T-cell (primary cell): Measurements from ENCODE around the gene MTR. TPM values are rescaled to one million over a fixed set of nuclear protein-coding genes. Genes with fewer than 3 reads are reported as not detected.

Source experiments
- ATAC-seq, 4 experiments: fragments of 200-7000 bp in 3 of 4; fragments of 150-1000 bp in 1 of 4; cut with Tn5 transposase; replicated peaks in 1 of 4; 1 replicate in 3 of 4; 2 replicates in 1 of 4; pipeline ENCODE4 v1.10.0; 2021; ENCODE audit warnings: moderate library complexity in 3 of 4, mild to moderate bottlenecking in 2 of 4, moderate number of reproducible peaks in 1 of 4
- CTCF ChIA-PET, 2 donors: fragments of 300-600 bp; sonication (Branson Sonifier 250); formaldehyde crosslinking; loops; one replicate each; lab custom pipeline; 2022; ENCODE audit warnings: antibody characterized with exemption in 2 of 2; lab: Charles Lee
- POLR2A ChIA-PET, 2 donors: fragments of 300-600 bp; sonication (Branson Sonifier 250); formaldehyde crosslinking; loops; one replicate each; lab custom pipeline; 2022; ENCODE audit warnings: antibody characterized with exemption in 2 of 2; lab: Charles Lee
- DNase-seq, 35 experiments: peaks; one replicate each; pipeline versions ENCODE4 v3.0.0 to v3.0.0-alpha.2; 2013 to 2023
- H3K27ac ChIP-seq: one replicate; pipeline ENCODE4 v1.5.1; 2013; ENCODE audit warnings: low read length
- H3K27me3 ChIP-seq, 2 experiments: replicated peaks in 1 of 2; 1 replicate in 1 of 2; 2 replicates in 1 of 2; pipeline versions ENCODE4 v1.6.1 to v1.7.0; 2013; ENCODE audit warnings: low read length in 1 of 2, mixed read lengths in 1 of 2; ENCODE audit not compliant: control insufficient read depth in 2 of 2, insufficient read depth in 2 of 2; ENCODE audit errors: extremely low read depth in 1 of 2
- H3K36me3 ChIP-seq, 2 donors: 1 replicate in 1 of 2; 2 replicates in 1 of 2; pipeline versions ENCODE4 v1.6.1 to v1.7.0; 2013; ENCODE audit warnings: low read length in 1 of 2; ENCODE audit not compliant: control insufficient read depth in 2 of 2, insufficient read depth in 1 of 2; ENCODE audit errors: extremely low read depth in 1 of 2
- H3K4me1 ChIP-seq, 2 experiments: 1 replicate in 1 of 2; 2 replicates in 1 of 2; pipeline versions ENCODE4 v1.6.1 to v1.7.0; 2013; ENCODE audit warnings: low read length in 2 of 2, mixed read lengths in 1 of 2; ENCODE audit not compliant: insufficient read depth in 2 of 2, control insufficient read depth in 1 of 2; ENCODE audit errors: extremely low read depth in 1 of 2
- H3K4me3 ChIP-seq, 2 donors: 1 replicate in 1 of 2; 2 replicates in 1 of 2; pipeline versions ENCODE4 v1.5.1 to v1.7.0; 2013; ENCODE audit warnings: mild to moderate bottlenecking in 2 of 2, low read length in 1 of 2, moderate library complexity in 1 of 2; ENCODE audit not compliant: control insufficient read depth in 1 of 2; ENCODE audit errors: extremely low read depth in 1 of 2
- H3K9me3 ChIP-seq: 2 replicates; pipeline ENCODE4 v1.7.0; 2013
- H3K27ac Mint-ChIP-seq, 2 donors: one replicate each; pipeline ENCODE4 v1.8.0; 2020 to 2021; ENCODE audit warnings: mild to moderate bottlenecking in 2 of 2, mixed read lengths in 2 of 2
- H3K27me3 Mint-ChIP-seq, 2 donors: one replicate each; pipeline ENCODE4 v1.8.0; 2021 to 2022; ENCODE audit warnings: mixed read lengths in 2 of 2
- H3K36me3 Mint-ChIP-seq: one replicate; pipeline ENCODE4 v1.8.0; 2021; ENCODE audit warnings: mixed read lengths
- H3K4me1 Mint-ChIP-seq, 3 donors: one replicate each; pipeline ENCODE4 v1.8.0; 2020 to 2022; ENCODE audit warnings: mixed read lengths in 3 of 3, mild to moderate bottlenecking in 1 of 3
- H3K4me3 Mint-ChIP-seq, 3 donors: one replicate each; pipeline ENCODE4 v1.8.0; 2020 to 2022; ENCODE audit warnings: mild to moderate bottlenecking in 3 of 3, mixed read lengths in 3 of 3, moderate library complexity in 3 of 3
- H3K9me3 Mint-ChIP-seq, 3 donors: one replicate each; pipeline ENCODE4 v1.8.0; 2020 to 2022; ENCODE audit warnings: mixed read lengths in 3 of 3
- WGBS: methylation state at CpG from one replicate; pipeline ENCODE4 v1.1.5; 2013; ENCODE audit warnings: missing lambda C conversion rate; ENCODE audit not compliant: insufficient coverage; 5-methylcytosine and 5-hydroxymethylcytosine counted together
- total RNA-seq, 35 experiments: library from RNA in 6 of 35; stranded (reverse) in 6 of 35; fragments of 120-200 nt in 1 of 35; gene quantifications; one replicate each; pipeline versions ENCODE4 v1.2.1 to v1.2.4 and lab custom pipeline; 2013 to 2026

MTR gene
- total RNA-seq, 5 donors from 2014 or later (not counting 1 experiment from before 2014, with no cell fraction given): 49.8 to 61.5 (median 56.1) TPM

DNA sequence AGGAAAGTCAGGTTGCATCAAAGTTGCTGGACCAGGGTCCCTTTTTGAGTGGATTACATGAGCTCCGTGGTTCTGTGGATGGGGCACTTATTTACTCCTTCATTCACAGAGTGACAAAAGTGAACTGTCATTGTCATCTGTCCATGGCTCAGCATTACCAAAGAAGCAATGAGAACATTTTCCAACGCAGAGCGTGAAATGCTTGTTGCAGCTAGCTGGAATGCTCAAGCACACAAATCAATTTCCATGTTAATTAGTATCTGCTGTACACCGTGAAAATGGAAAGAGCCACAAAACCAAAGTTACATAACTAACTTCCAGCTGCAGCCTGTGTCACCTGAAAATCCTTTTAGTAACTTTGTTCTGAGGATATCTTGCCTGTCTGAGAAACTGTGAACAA, 130.3 kb downstream of the MTR start:
- ATAC-seq: no peak
- peaks cover 0 to 9% (median 2%) of the 10 kb centered on the region in 3 donors for H3K9me3 Mint-ChIP-seq
- H3K4me3 Mint-ChIP-seq: no peak overlapping the region
- no peaks in the 10 kb centered on the region for H3K4me1 Mint-ChIP-seq
- POLR2A ChIA-PET: no interaction called here
- Histone ChIP-seq H3K27ac (no peak overlapping the region), H3K36me3 (no peaks in the 10 kb centered on the region), H3K4me1 (no peaks in the 10 kb centered on the region), H3K9me3 (no peaks in the 10 kb centered on the region), H3K4me3 (no peak overlapping the region), H3K27me3 (peaks cover 0 to 9% of the 10 kb centered on the region in 2 experiments)
- no peak for DNase-seq
- WGBS: 94% methylated on average over 3 of the region's 4 CpGs
- peaks cover 3% of the 10 kb centered on the region for H3K36me3 Mint-ChIP-seq
- peaks cover 6 to 8% of the 10 kb centered on the region in 2 donors for H3K27me3 Mint-ChIP-seq
- CTCF ChIA-PET: no interaction called here
- no peak overlapping the region for H3K27ac Mint-ChIP-seq

DNA sequence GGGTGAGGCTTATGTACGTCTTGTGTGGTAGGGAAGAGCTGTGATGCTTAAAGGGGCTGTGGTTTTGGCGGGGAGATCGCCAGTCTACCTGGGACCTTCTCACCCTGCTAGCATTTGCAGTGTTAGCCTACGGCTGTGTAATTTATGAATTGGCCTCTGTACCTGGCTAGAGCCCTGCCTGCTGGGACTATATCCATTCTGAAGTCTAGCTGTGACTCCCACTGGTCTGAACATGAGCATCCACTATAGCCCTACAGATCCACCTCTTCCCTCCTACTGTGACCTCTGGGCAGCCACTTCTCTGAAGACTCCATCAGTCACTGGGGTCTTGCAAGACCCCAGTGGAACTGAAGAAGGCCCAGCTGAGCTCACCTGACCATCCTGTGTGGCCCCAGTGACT, 135.4 kb downstream of the MTR start:
- Histone ChIP-seq H3K4me3 (no peak overlapping the region), H3K36me3 (no peaks in the 10 kb centered on the region), H3K9me3 (no peaks in the 10 kb centered on the region), H3K4me1 (no peaks in the 10 kb centered on the region), H3K27ac (no peak overlapping the region), H3K27me3 (peaks cover 0 to 8% of the 10 kb centered on the region in 2 experiments)
- 83% methylated on average over 3 of the region's 4 CpGs for WGBS
- DNase-seq (no peak), ATAC-seq (no peak)
- H3K36me3 Mint-ChIP-seq: no peaks in the 10 kb centered on the region
- ChIA-PET POLR2A (no interaction called here), CTCF (no interaction called here)
- no peaks in the 10 kb centered on the region for H3K4me1 Mint-ChIP-seq
- H3K4me3 Mint-ChIP-seq: no peak overlapping the region
- no peak overlapping the region for H3K27ac Mint-ChIP-seq
- peaks cover 5 to 6% of the 10 kb centered on the region in 2 donors for H3K27me3 Mint-ChIP-seq
- peaks cover 2 to 5% (median 4%) of the 10 kb centered on the region in 3 donors for H3K9me3 Mint-ChIP-seq

DNA sequence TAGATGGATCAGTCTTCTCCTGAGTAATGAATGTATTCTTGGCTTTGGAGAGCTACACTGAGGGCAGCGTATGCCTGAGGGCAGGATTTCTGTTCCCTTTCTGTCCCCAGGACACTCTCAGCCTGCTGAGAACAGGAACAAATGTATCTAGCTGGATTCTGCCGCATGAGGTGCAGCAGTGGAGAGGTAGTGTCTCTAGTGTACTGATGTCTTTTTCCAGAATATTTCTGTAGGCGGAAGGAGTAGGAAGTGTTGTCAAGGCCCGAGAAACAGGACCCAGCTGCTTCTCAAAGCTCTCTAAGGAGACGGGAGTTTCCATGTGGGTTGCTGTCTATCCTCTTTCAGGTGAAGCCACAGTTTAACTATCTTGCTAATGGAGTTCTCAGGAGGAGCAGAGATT, 143.7 kb downstream of the MTR start:
- H3K4me3 Mint-ChIP-seq: no peak overlapping the region
- no peaks in the 10 kb centered on the region for H3K36me3 Mint-ChIP-seq
- 77% methylated on average over 4 of the region's 5 CpGs for WGBS
- Histone ChIP-seq H3K27ac (no peak overlapping the region), H3K4me3 (no peak overlapping the region), H3K9me3 (no peaks in the 10 kb centered on the region), H3K36me3 (no peaks in the 10 kb centered on the region), H3K27me3 (no peaks in the 10 kb centered on the region), H3K4me1 (no peaks in the 10 kb centered on the region)
- H3K4me1 Mint-ChIP-seq: no peaks in the 10 kb centered on the region
- H3K27ac Mint-ChIP-seq: no peak overlapping the region
- ChIA-PET CTCF (no interaction called here), POLR2A (no interaction called here)
- peaks cover 4 to 15% of the 10 kb centered on the region in 2 donors for H3K27me3 Mint-ChIP-seq
- H3K9me3 Mint-ChIP-seq: peaks cover 0 to 3% (median 0%) of the 10 kb centered on the region in 3 donors
- DNase-seq (no peak), ATAC-seq (no peak)

DNA sequence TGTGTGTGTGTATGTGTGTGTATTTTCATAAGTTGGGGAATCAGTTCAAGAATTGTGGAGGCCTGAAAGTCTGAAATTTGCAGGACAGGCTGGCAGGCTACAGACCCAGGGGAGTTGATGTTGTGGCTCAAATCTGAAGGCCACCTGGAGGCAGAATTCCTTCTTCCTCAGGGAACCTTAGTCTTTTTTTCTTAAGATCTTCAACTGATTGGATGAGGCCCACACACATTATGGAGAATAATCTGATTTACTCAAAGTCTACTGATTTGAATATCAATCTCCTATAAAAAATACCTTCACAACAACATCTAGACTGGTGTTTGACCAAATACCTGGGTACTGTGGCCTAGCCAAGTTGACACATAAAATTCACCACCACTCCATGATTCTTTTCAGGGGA, 147.3 kb downstream of the MTR start:
- DNase-seq (no peak), ATAC-seq (no peak)
- Histone ChIP-seq H3K27me3 (peaks cover 0 to 2% of the 10 kb centered on the region in 2 experiments), H3K36me3 (no peaks in the 10 kb centered on the region), H3K4me1 (no peaks in the 10 kb centered on the region), H3K9me3 (no peaks in the 10 kb centered on the region), H3K4me3 (no peak overlapping the region), H3K27ac (no peak overlapping the region)
- Mint-ChIP-seq H3K36me3 (no peaks in the 10 kb centered on the region), H3K4me1 (no peaks in the 10 kb centered on the region), H3K4me3 (no peak overlapping the region), H3K27me3 (peaks cover 7 to 12% of the 10 kb centered on the region in 2 donors), H3K27ac (no peak overlapping the region), H3K9me3 (peaks cover 0 to 3% (median 0%) of the 10 kb centered on the region in 3 donors)
- POLR2A ChIA-PET: no interaction called here
- CTCF ChIA-PET: no interaction called here

DNA sequence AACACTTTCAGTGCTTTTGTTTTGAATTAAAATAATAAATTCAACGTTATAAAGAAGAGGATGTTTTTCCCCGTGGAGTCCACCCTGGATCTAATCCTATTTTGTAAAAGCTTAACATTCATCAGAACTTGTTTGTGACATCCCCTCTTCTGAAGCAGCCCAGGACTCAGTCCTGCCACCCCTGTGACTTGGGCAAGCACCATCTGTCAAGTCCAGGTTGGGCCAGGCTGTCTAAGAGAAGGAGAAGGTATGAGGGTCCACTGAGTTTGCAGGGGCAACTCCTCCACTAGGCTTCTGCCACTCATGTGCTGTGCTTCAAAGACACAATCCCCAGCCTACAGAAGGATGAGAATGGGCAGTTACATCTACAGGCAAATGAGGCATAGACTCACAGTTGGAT, 149.5 kb downstream of the MTR start:
- H3K4me1 Mint-ChIP-seq: no peaks in the 10 kb centered on the region
- no peaks in the 10 kb centered on the region for H3K9me3 ChIP-seq

DNA sequence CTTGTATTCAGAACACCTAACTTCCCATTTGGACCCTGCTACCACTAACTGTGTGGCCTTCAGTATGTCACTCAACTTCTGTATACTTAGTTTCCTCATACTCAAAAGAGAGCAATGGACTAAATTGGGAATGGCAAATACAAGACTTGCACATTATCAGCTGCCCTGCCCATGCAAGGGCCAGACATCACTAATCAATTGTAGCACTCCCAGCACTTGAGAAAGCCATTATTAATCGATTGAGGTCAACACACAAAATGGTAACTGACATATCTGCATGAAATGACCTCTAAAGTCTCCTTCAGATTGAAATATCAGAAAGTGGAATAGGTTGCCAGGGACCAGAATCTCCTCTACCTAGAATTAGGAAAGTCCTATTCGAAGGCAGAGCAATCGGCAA, 149.9 kb downstream of the MTR start:
- Histone ChIP-seq H3K4me3 (no peak overlapping the region), H3K4me1 (no peaks in the 10 kb centered on the region), H3K27ac (no peak overlapping the region), H3K27me3 (peaks cover 2 to 5% of the 10 kb centered on the region in 2 experiments), H3K36me3 (no peaks in the 10 kb centered on the region), H3K9me3 (no peaks in the 10 kb centered on the region)
- H3K9me3 Mint-ChIP-seq: peaks cover 0 to 3% (median 0%) of the 10 kb centered on the region in 3 donors
- H3K4me3 Mint-ChIP-seq: no peak overlapping the region
- no peaks in the 10 kb centered on the region for H3K36me3 Mint-ChIP-seq
- H3K27ac Mint-ChIP-seq: no peak overlapping the region
- peaks cover 5 to 13% of the 10 kb centered on the region in 2 donors for H3K27me3 Mint-ChIP-seq
- ATAC-seq: no peak
- WGBS: no CpG with 5 or more reads among the region's 3 CpGs
- CTCF ChIA-PET: no interaction called here
- H3K4me1 Mint-ChIP-seq: no peaks in the 10 kb centered on the region
- POLR2A ChIA-PET: no interaction called here
- DNase-seq: no peak

More for the DNA sequence above, 149.5 kb downstream of the MTR start:
- Histone ChIP-seq H3K36me3 (no peaks in the 10 kb centered on the region), H3K27me3 (peaks cover 2 to 5% of the 10 kb centered on the region in 2 experiments), H3K4me3 (no peak overlapping the region), H3K4me1 (no peaks in the 10 kb centered on the region), H3K27ac (no peak overlapping the region)
- no peak for DNase-seq
- CTCF ChIA-PET: no interaction called here
- H3K27me3 Mint-ChIP-seq: peaks cover 5 to 14% of the 10 kb centered on the region in 2 donors
- POLR2A ChIA-PET: no interaction called here
- peaks cover 0 to 3% (median 0%) of the 10 kb centered on the region in 3 donors for H3K9me3 Mint-ChIP-seq
- no CpG with 5 or more reads among the region's 2 CpGs for WGBS
- H3K27ac Mint-ChIP-seq: no peak overlapping the region
- no peak overlapping the region for H3K4me3 Mint-ChIP-seq
- ATAC-seq: no peak
- H3K36me3 Mint-ChIP-seq: no peaks in the 10 kb centered on the region

DNA sequence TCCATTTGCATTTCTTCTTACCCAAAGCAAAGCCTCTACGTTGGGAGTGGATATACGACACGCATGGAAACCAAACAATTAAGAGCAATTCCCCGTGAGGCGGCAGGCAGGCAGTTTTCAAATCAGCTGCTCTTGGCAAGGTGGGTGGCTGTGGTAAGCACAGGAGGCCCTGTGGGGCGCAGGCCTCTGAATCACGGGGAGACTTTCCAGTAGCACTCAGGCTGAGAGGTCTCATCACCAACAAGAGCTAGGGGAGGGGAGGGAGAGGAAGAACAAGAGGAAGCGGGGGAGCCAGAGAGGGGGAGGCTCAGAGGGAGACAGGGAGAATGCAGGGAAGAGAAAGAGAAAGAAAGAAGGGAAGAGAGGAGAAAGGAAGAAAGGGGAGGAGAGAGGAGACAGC, 152.7 kb downstream of the MTR start:
- Histone ChIP-seq H3K27me3 (peaks cover 2 to 5% of the 10 kb centered on the region in 2 experiments), H3K36me3 (no peaks in the 10 kb centered on the region), H3K4me3 (no peak overlapping the region), H3K9me3 (no peaks in the 10 kb centered on the region), H3K27ac (no peak overlapping the region), H3K4me1 (no peaks in the 10 kb centered on the region)
- ChIA-PET POLR2A (no interaction called here), CTCF (no interaction called here)
- DNase-seq (no peak), ATAC-seq (no peak)
- Mint-ChIP-seq H3K36me3 (no peaks in the 10 kb centered on the region), H3K27ac (no peak overlapping the region), H3K9me3 (no peaks in the 10 kb centered on the region), H3K4me1 (no peaks in the 10 kb centered on the region), H3K27me3 (peaks cover 5 to 9% of the 10 kb centered on the region in 2 donors), H3K4me3 (no peak overlapping the region)
- WGBS: 63% methylated on average over 6 of the region's 8 CpGs
